GM19193 (cell line): ENCODE results near the gene PLEKHA1.

Experiments
- POLR2A ChIP-seq: IDR thresholded peaks from 4 replicates; pipeline ENCODE4 v1.6.1; 2011; ENCODE audit not compliant: insufficient read depth, insufficient read length; ENCODE audit errors: extremely low read depth

Gene PLEKHA1

GRCh38 chr10:122454071-122454470 lies 79.6 kb downstream of the PLEKHA1 start:
- TF ChIP-seq POLR2A: no peak

- no peak for TF ChIP-seq POLR2A
Observed at GRCh38 chr10:122454603-122455080, 80.1 kb downstream of the PLEKHA1 start, which contains the start of gene ARMS2. ARMS2 (plus strand) TSS chr10:122454653; CDS start chr10:122454728, 75 bp downstream.

- TF ChIP-seq POLR2A: no peak
Observed at GRCh38 chr10:122455376-122456079, 81.0 kb downstream of the PLEKHA1 start.

GRCh38 chr10:122457934-122458333 lies 83.4 kb downstream of the PLEKHA1 start:
- TF ChIP-seq POLR2A: no peak

- no peak for TF ChIP-seq POLR2A
Observed at GRCh38 chr10:122458693-122459092, 84.2 kb downstream of the PLEKHA1 start.

GRCh38 chr10:122459561-122460273 lies 85.2 kb downstream of the PLEKHA1 start:
- no peak for TF ChIP-seq POLR2A

GRCh38 chr10:122460891-122461293 lies 86.4 kb downstream of the PLEKHA1 start:
- TF ChIP-seq POLR2A: no peak

GRCh38 chr10:122461367-122461728 lies 86.8 kb downstream of the PLEKHA1 start, which contains the start of gene HTRA1:
HTRA1 (plus strand) TSS chr10:122461553; CDS start chr10:122461653, 100 bp downstream.
- no peak for TF ChIP-seq POLR2A

GRCh38 chr10:122461729-122462532 lies 87.4 kb downstream of the PLEKHA1 start:
- TF ChIP-seq POLR2A: no peak

GRCh38 chr10:122462533-122463465 lies 88.3 kb downstream of the PLEKHA1 start:
- no peak for TF ChIP-seq POLR2A

GRCh38 chr10:122463466-122464249 lies 89.2 kb downstream of the PLEKHA1 start:
- TF ChIP-seq POLR2A: no peak

GRCh38 chr10:122464250-122464510 lies 89.7 kb downstream of the PLEKHA1 start:
- TF ChIP-seq POLR2A: no peak

- no peak for TF ChIP-seq POLR2A
Observed at GRCh38 chr10:122464586-122464985, 90.1 kb downstream of the PLEKHA1 start.
